ENCODE results near the gene KLK2. TPM values are rescaled to one million over a fixed set of nuclear protein-coding genes. Genes with fewer than 3 reads are reported as not detected.
"Not testable (repeated sequence)": the region's sequence is repeated elsewhere in the genome, so short reads cannot be mapped to it uniquely, and the experiment has no call there.

The KLK2 gene
- total RNA-seq, 1 experiment from 2014 or later, result not detected

DNA sequence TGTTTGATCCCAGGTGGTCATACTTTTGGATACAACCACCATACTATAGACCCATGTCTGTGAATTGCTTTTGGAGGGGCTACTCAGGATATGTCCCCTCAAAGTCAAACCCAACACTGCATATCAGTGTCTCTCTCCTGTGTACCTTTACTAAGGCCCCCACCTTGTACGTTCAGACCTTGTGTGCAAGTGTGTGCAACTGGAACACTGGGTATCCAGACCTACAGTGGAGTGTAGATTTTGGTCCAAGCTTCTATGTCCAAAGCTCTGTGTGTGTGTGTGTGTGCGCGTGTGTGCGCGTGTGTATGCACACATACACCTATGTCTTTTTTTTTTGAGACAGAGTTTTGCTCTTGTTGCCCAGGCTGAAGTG lies 18.0 kb downstream of the KLK2 start:
- TF ChIP-seq EZH2phosphoT487 (IDR thresholded peaks at IDR 0.05; ENCODE audit: borderline replicate concordance, low read length) (no peak), EZH2 (IDR thresholded peaks at IDR 0.05; ENCODE audit: low read length, unreplicated experiment) (no peak)
- TF ChIP-seq, protein P1, sequence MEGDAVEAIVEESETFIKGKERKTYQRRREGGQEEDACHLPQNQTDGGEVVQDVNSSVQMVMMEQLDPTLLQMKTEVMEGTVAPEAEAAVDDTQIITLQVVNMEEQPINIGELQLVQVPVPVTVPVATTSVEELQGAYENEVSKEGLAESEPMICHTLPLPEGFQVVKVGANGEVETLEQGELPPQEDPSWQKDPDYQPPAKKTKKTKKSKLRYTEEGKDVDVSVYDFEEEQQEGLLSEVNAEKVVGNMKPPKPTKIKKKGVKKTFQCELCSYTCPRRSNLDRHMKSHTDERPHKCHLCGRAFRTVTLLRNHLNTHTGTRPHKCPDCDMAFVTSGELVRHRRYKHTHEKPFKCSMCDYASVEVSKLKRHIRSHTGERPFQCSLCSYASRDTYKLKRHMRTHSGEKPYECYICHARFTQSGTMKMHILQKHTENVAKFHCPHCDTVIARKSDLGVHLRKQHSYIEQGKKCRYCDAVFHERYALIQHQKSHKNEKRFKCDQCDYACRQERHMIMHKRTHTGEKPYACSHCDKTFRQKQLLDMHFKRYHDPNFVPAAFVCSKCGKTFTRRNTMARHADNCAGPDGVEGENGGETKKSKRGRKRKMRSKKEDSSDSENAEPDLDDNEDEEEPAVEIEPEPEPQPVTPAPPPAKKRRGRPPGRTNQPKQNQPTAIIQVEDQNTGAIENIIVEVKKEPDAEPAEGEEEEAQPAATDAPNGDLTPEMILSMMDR (conservative IDR thresholded peaks at IDR 0.05; ENCODE audit: low read depth, low read length), result no peak
- H3K27me3 ChIP-seq (ENCODE audit: low read length), result peaks cover 9% of the 10 kb centered on the region; the same call in 1 of the 2 replicates
- no peak overlapping the region for H2AFZ ChIP-seq (ENCODE audit: low read length)
- BruUV-seq (replicated peaks), result no TSS peak
- peaks cover 8% of the 10 kb centered on the region for H3F3A ChIP-seq (ENCODE audit: low read length, unreplicated experiment)
- H3K9me3 ChIP-seq (ENCODE audit: low read length), result no peaks in the 10 kb centered on the region
- H3K9ac ChIP-seq (ENCODE audit: low read length), result no peak overlapping the region
- H4K20me1 ChIP-seq (ENCODE audit: low read length), result no peaks in the 10 kb centered on the region
- POLR2A ChIA-PET (ENCODE audit: unreplicated experiment), result no interaction called here
- H3K4me3 ChIP-seq (ENCODE audit: low read length), result no peak overlapping the region
- no peak overlapping the region for H3K27ac ChIP-seq (ENCODE audit: low read length)
- intact Hi-C loops (cut with micrococcal nuclease), result no loop called here
- no peaks in the 10 kb centered on the region for H3K79me2 ChIP-seq (ENCODE audit: low read length)
- CTCF ChIA-PET, result no interaction called here
- H3K4me2 ChIP-seq (ENCODE audit: low read length), result 0 out of 2 replicates have a peak overlapping the region, but pooled peaks have one; percentile 36
- ATAC-seq, result no peak
- H3K4me1 ChIP-seq (ENCODE audit: insufficient read depth, low read length), result peaks cover 28% of the 10 kb centered on the region
- H3K36me3 ChIP-seq (ENCODE audit: low read depth, low read length), result no peaks in the 10 kb centered on the region
- H3K9me2 ChIP-seq (replicated peaks; ENCODE audit: low read length), result no peaks in the 10 kb centered on the region
- no peak for DNase-seq

DNA sequence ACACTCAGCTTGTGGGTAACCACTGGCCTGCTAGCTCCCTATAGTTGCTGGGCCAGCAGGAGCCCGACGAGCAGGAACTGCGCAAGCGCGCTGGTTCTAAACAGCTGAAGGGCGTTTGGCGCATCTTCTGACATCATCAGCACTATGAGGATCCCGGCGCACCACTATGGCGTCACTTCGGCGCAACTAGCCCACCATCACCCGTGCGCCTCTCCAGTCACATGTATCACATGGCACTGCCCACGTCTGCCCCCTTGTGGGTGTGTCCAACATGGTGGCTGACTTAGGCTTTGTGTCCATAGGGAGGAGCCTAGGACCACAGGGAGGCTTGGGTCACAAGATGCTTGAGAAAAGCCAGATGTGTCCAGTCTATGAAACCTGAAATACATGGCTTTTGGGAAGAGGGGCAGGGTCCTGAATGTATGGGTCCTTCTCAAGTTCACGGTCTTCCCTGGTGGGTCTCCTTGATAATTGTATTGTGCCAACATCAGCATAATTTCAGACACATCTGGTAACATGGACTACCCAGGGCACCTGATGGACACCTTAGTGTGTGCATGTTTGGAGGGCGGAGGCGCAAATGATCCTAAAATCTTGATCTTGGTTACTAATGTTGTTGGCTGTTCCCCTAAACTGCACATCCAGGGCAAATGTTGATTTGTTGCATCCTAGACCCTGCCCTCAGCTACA lies 20.0 kb downstream of the KLK2 start:
- no peaks in the 10 kb centered on the region for H3K9me3 ChIP-seq (ENCODE audit: low read length)
- H3K9ac ChIP-seq (ENCODE audit: low read length), result no peak overlapping the region
- no peak overlapping the region for H2AFZ ChIP-seq (ENCODE audit: low read length)
- DNase-seq (no peak), ATAC-seq (no peak)
- no peak overlapping the region for H3K4me2 ChIP-seq (ENCODE audit: low read length)
- CTCF ChIA-PET, result no interaction called here
- H3K9me2 ChIP-seq (replicated peaks; ENCODE audit: low read length), result no peaks in the 10 kb centered on the region
- no peaks in the 10 kb centered on the region for H4K20me1 ChIP-seq (ENCODE audit: low read length)
- no peaks in the 10 kb centered on the region for H3K36me3 ChIP-seq (ENCODE audit: low read depth, low read length)
- H3K4me3 ChIP-seq (ENCODE audit: low read length), result no peak overlapping the region
- no peaks in the 10 kb centered on the region for H3K79me2 ChIP-seq (ENCODE audit: low read length)
- intact Hi-C loops (cut with micrococcal nuclease), result no loop called here
- H3K27ac ChIP-seq (ENCODE audit: low read length), result no peak overlapping the region
- 0 out of 2 replicates have a peak, but pooled peaks cover 2% of the 10 kb centered on the region for H3K27me3 ChIP-seq (ENCODE audit: low read length)
- BruUV-seq (replicated peaks), result no TSS peak
- peaks cover 8% of the 10 kb centered on the region for H3F3A ChIP-seq (ENCODE audit: low read length, unreplicated experiment)
- POLR2A ChIA-PET (ENCODE audit: unreplicated experiment), result no interaction called here
- no peak for TF ChIP-seq EZH2 (IDR thresholded peaks at IDR 0.05; ENCODE audit: low read length, unreplicated experiment)
- TF ChIP-seq, protein P1 (conservative IDR thresholded peaks at IDR 0.05; ENCODE audit: low read depth, low read length), result peak; percentile 37; the same call in 1 of the 2 replicates
- H3K4me1 ChIP-seq (ENCODE audit: insufficient read depth, low read length), result peaks cover 41% of the 10 kb centered on the region

DNA sequence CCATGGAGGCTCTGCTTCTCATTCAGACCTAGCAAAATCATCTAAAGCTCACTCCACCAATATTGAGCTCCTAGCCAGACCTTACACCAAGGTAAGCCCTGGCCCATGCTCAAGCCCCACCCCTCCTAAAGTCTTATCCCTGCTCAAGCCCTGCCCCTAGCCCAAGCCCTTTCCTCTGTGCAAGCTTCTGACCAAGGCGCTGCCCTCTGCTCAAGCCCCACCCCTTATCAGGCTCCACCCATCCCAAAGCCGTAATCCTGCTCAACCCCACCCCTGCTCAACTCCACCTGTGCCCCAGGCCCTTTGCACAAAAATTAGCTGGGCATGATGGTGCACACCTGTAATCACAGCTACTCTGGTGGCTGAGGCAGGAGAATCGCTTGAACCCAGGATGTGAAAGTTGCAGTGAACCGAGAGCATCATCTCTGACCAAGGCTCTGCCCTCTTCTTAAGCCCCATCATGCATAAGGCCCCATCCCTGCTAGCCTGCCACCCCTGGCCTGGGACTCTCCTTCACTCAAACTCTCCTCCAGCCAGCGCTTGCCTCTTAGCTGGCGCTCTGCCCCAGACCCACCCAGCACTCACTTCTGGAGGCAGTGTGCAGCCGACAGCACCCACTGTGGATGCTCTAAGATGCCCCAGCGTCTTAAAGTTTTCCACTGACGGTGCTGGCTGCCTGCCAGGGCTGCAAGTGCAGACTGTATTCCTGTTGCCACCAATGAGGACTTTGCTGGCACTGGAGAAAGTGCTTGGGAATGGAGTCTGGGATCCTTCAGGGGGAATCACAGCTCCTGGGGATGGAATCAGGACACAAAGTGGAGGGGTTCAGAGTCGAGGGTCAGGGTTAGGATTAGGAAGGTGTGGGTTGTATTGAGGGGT lies 21.5 kb downstream of the KLK2 start:
- Histone ChIP-seq H3K27ac (ENCODE audit: low read length) (no peak overlapping the region), H3K4me3 (ENCODE audit: low read length) (no peak overlapping the region), H4K20me1 (ENCODE audit: low read length) (no peaks in the 10 kb centered on the region), H2AFZ (ENCODE audit: low read length) (no peak overlapping the region), H3K27me3 (ENCODE audit: low read length) (no peaks in the 10 kb centered on the region), H3K4me1 (ENCODE audit: insufficient read depth, low read length) (peaks cover 30% of the 10 kb centered on the region), H3K9ac (ENCODE audit: low read length) (no peak overlapping the region), H3K36me3 (ENCODE audit: low read depth, low read length) (no peaks in the 10 kb centered on the region), H3F3A (ENCODE audit: low read length, unreplicated experiment) (peaks cover 8% of the 10 kb centered on the region), H3K79me2 (ENCODE audit: low read length) (no peaks in the 10 kb centered on the region), H3K9me2 (replicated peaks; ENCODE audit: low read length) (no peaks in the 10 kb centered on the region), H3K9me3 (ENCODE audit: low read length) (no peaks in the 10 kb centered on the region), H3K4me2 (ENCODE audit: low read length) (no peak overlapping the region)
- intact Hi-C loops (cut with micrococcal nuclease), result no loop called here
- no peak for ATAC-seq
- ChIA-PET POLR2A (ENCODE audit: unreplicated experiment) (no interaction called here), CTCF (no interaction called here)
- no TSS peak for BruUV-seq (replicated peaks)
- DNase-seq, result no peak
- TF ChIP-seq EZH2phosphoT487 (IDR thresholded peaks at IDR 0.05; ENCODE audit: borderline replicate concordance, low read length), result no peak

DNA sequence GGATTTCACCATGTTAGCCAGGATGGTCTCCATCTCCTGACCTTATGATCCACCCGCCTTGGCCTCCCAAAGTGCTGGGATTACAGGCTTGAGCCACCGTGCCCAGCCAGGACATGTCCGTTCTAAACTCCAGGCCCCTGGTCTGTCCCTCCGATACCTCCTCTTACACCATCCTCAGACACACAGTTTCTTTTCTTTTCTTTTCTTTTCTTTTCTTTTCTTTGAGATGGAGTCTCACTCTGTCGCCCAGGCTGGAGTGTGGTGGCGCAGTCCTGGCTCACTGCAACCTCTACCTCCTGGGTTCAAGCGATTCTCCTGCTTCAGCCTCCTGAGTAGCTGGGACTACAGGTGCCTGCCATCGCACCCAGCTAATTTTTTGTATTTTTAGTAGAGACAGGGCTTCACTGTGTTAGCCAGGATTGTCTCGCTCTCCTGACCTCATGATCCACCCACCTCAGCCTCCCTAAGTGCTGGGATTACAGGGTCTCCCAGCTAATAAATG lies 22.9 kb downstream of the KLK2 start:
- H3K36me3 ChIP-seq (ENCODE audit: low read depth, low read length); H3K79me2 ChIP-seq (ENCODE audit: low read length); POLR2A ChIA-PET (ENCODE audit: unreplicated experiment); ATAC-seq; H4K20me1 ChIP-seq (ENCODE audit: low read length); CTCF ChIA-PET; H3K27me3 ChIP-seq (ENCODE audit: low read length); H3K4me2 ChIP-seq (ENCODE audit: low read length); H3F3A ChIP-seq (ENCODE audit: low read length, unreplicated experiment); H3K9me3 ChIP-seq (ENCODE audit: low read length); H3K27ac ChIP-seq (ENCODE audit: low read length); H3K9ac ChIP-seq (ENCODE audit: low read length); H3K9me2 ChIP-seq (replicated peaks; ENCODE audit: low read length); H2AFZ ChIP-seq (ENCODE audit: low read length); intact Hi-C loops (cut with micrococcal nuclease); DNase-seq; H3K4me3 ChIP-seq (ENCODE audit: low read length): not testable (repeated sequence)
- TSS peak; percentile 100 for BruUV-seq (replicated peaks)
- H3K4me1 ChIP-seq (ENCODE audit: insufficient read depth, low read length), result peaks cover 16% of the 10 kb centered on the region
